ENCODE results near the gene SMIM43. TPM values are rescaled to one million over a fixed set of nuclear protein-coding genes. Genes with fewer than 3 reads are reported as not detected.

The SMIM43 gene
- total RNA-seq, 2 donors from 2014 or later: not detected

DNA sequence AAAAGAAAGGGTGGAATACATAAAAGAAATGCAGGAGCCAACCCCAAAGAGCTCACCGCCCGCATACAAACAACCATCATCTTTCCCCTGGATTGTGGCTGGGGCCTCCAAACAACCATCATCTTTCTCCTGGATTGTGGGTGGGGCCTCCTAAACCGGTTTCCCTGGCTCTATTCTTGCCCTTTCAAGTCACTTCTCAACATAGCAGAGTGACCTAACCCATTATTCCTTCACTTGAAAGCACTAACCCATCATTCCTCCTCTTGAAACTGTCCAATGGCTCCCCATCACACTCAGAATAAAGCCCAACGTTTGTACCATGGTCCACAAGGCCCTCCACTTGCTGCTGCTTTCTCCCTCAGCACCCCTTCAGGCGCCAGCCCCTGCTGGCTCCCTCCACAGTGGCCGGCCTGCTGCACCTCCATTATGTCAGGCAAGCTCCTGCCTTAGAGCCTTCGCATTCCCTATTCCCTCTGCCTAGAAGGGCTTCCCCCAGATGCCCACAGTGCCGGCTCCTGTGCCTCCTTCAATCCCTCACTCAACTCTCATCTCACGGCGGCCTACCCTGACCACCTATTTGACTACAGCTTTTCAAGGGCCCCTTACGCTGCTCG is 24.1 kb downstream of the SMIM43 start:
- Histone ChIP-seq H3K4me3 (no peak overlapping the region), H3K27me3 (no peaks in the 10 kb centered on the region), H3K27ac (no peak overlapping the region), H3K9me3 (no peaks in the 10 kb centered on the region), H3K36me3 (no peaks in the 10 kb centered on the region), H3K4me1 (peaks cover 0 to 21% of the 10 kb centered on the region in 2 donors)
- TF ChIP-seq, protein P1, sequence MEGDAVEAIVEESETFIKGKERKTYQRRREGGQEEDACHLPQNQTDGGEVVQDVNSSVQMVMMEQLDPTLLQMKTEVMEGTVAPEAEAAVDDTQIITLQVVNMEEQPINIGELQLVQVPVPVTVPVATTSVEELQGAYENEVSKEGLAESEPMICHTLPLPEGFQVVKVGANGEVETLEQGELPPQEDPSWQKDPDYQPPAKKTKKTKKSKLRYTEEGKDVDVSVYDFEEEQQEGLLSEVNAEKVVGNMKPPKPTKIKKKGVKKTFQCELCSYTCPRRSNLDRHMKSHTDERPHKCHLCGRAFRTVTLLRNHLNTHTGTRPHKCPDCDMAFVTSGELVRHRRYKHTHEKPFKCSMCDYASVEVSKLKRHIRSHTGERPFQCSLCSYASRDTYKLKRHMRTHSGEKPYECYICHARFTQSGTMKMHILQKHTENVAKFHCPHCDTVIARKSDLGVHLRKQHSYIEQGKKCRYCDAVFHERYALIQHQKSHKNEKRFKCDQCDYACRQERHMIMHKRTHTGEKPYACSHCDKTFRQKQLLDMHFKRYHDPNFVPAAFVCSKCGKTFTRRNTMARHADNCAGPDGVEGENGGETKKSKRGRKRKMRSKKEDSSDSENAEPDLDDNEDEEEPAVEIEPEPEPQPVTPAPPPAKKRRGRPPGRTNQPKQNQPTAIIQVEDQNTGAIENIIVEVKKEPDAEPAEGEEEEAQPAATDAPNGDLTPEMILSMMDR (IDR thresholded peaks at IDR 0.05): no peak
- no peak for DNase-seq (ENCODE audit: low spot score)

- no peaks in the 10 kb centered on the region for H3K27me3 ChIP-seq
- peak overlapping the region in 1 of 2 donors; percentile 12 for H3K27ac ChIP-seq
- no peaks in the 10 kb centered on the region for H3K36me3 ChIP-seq
- H3K4me1 ChIP-seq: peaks cover 0 to 21% of the 10 kb centered on the region in 2 donors
- DNase-seq (ENCODE audit: low spot score): no peak
- H3K9me3 ChIP-seq: no peaks in the 10 kb centered on the region
- TF ChIP-seq, protein P1 (IDR thresholded peaks at IDR 0.05): no peak
- H3K4me3 ChIP-seq: no peak overlapping the region
Observed at GRCh38 chr4:121739575-121739974, 25.4 kb downstream of the SMIM43 start.

- peaks cover 0 to 21% of the 10 kb centered on the region in 2 donors for H3K4me1 ChIP-seq
- TF ChIP-seq, protein P1 (IDR thresholded peaks at IDR 0.05): no peak
- H3K27me3 ChIP-seq: no peaks in the 10 kb centered on the region
- no peak for DNase-seq (ENCODE audit: low spot score)
- H3K9me3 ChIP-seq: no peaks in the 10 kb centered on the region
- peak overlapping the region in 1 of 2 donors; percentile 12 for H3K27ac ChIP-seq
- no peak overlapping the region for H3K4me3 ChIP-seq
- no peaks in the 10 kb centered on the region for H3K36me3 ChIP-seq
Observed at GRCh38 chr4:121738780-121739535, 26.0 kb downstream of the SMIM43 start.

GRCh38 chr4:121737846-121738554 is 27.0 kb downstream of the SMIM43 start:
- Histone ChIP-seq H3K9me3 (no peaks in the 10 kb centered on the region), H3K4me3 (no peak overlapping the region), H3K27me3 (no peaks in the 10 kb centered on the region), H3K36me3 (no peaks in the 10 kb centered on the region), H3K4me1 (peaks cover 0 to 21% of the 10 kb centered on the region in 2 donors), H3K27ac (no peak overlapping the region)
- no peak for DNase-seq (ENCODE audit: low spot score)
- TF ChIP-seq, protein P1 (IDR thresholded peaks at IDR 0.05): no peak

- Histone ChIP-seq H3K36me3 (no peaks in the 10 kb centered on the region), H3K27ac (no peak overlapping the region), H3K9me3 (no peaks in the 10 kb centered on the region), H3K4me1 (peaks cover 0 to 21% of the 10 kb centered on the region in 2 donors), H3K27me3 (no peaks in the 10 kb centered on the region), H3K4me3 (no peak overlapping the region)
- TF ChIP-seq, protein P1 (IDR thresholded peaks at IDR 0.05): peak in 1 of 2 donors; percentile 64
- DNase-seq (ENCODE audit: low spot score): no peak
Observed at GRCh38 chr4:121736735-121737351, 28.1 kb downstream of the SMIM43 start.
